ENCODE results near the gene P3H4.

GRCh38 chr17:41801374-41802271, 10.1 kb downstream of the P3H4 start:
- peak; percentile 79 to 97 (median 95) for TF ChIP-seq CTCF (IDR thresholded peaks at IDR 0.05 in 8 of 11, conservative IDR thresholded peaks at IDR 0.05 in 3 of 11)
- no peak for TF ChIP-seq POLR2A (IDR thresholded peaks at IDR 0.05)
- peak in 2 of 3 donors; percentile 29 to 36 for TF ChIP-seq POLR2AphosphoS5 (IDR thresholded peaks at IDR 0.05)

Measured in spleen (tissue), 7 donors.